Measurements from ENCODE around the gene PJA1.

PJA1 gene

DNA sequence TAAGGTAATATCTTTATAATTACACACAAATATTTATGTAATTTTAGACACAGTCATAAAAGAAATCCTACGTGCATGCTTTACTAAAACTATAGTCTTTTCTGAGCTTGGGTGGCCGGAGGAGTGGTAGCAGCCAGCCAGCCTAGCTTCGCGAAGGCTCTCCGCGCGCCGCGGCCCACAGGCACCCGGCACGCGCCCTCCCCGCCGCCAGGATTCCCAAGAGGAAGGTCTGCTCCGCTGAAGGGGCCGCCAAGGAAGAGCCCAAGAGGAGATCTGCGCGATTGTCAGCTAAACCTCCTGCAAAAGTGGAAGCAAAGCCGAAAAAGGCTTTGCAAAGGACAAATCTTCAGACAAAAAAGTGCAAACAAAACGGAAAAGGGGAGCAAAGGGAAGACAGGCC is 8.7 kb upstream of the PJA1 start:
- TF ChIP-seq, protein P1, sequence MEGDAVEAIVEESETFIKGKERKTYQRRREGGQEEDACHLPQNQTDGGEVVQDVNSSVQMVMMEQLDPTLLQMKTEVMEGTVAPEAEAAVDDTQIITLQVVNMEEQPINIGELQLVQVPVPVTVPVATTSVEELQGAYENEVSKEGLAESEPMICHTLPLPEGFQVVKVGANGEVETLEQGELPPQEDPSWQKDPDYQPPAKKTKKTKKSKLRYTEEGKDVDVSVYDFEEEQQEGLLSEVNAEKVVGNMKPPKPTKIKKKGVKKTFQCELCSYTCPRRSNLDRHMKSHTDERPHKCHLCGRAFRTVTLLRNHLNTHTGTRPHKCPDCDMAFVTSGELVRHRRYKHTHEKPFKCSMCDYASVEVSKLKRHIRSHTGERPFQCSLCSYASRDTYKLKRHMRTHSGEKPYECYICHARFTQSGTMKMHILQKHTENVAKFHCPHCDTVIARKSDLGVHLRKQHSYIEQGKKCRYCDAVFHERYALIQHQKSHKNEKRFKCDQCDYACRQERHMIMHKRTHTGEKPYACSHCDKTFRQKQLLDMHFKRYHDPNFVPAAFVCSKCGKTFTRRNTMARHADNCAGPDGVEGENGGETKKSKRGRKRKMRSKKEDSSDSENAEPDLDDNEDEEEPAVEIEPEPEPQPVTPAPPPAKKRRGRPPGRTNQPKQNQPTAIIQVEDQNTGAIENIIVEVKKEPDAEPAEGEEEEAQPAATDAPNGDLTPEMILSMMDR (conservative IDR thresholded peaks at IDR 0.05; ENCODE audit: low read depth, low read length), result no peak
- no peak for DNase-seq (ENCODE audit: low read depth)
- H3K4me3 ChIP-seq (ENCODE audit: low read length), result no peak overlapping the region

DNA sequence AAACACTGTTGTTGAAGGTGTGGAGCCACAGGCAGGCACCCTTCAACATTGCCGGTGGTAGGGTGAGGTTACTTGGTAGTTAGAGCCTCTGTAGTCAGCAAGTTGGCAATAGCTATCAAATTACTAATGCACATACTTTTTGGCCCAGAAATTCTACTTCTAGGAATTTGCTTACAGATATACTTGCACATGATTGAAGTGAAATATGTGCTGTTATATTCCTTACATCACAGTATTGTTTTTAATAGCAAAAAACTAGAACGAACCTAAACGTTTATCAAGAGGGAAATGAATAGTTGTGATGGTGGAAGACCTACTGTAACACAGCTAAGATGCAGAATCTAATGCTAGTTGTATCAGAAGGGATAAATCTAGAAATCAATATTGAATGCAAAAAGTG is 7.7 kb upstream of the PJA1 start:
- TF ChIP-seq, protein P1 (conservative IDR thresholded peaks at IDR 0.05; ENCODE audit: low read depth, low read length), result no peak
- no peak for DNase-seq (ENCODE audit: low read depth)
- no peak overlapping the region for H3K4me3 ChIP-seq (ENCODE audit: low read length)

DNA sequence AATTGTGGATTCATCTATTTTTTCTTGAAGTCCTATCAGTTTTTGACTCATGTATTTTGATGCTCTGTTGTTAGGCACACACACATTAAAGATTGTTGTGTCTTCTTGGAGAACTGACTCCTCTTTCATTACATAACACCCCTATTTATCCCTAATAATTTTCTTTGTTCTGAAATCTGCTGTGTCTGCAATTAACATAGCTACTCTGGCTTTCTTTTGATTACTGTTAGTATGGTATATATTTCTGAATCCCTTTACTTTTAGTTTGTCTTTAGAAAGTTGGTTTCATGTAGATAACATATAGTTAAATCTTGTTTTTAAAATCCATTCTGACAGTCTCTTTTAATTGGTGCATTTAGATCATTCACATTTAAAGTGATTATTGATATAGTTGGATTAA is 5.1 kb upstream of the PJA1 start:
- no peak overlapping the region for H3K4me3 ChIP-seq (ENCODE audit: low read length)
- TF ChIP-seq, protein P1 (conservative IDR thresholded peaks at IDR 0.05; ENCODE audit: low read depth, low read length), result no peak
- no peak for DNase-seq (ENCODE audit: low read depth)

DNA sequence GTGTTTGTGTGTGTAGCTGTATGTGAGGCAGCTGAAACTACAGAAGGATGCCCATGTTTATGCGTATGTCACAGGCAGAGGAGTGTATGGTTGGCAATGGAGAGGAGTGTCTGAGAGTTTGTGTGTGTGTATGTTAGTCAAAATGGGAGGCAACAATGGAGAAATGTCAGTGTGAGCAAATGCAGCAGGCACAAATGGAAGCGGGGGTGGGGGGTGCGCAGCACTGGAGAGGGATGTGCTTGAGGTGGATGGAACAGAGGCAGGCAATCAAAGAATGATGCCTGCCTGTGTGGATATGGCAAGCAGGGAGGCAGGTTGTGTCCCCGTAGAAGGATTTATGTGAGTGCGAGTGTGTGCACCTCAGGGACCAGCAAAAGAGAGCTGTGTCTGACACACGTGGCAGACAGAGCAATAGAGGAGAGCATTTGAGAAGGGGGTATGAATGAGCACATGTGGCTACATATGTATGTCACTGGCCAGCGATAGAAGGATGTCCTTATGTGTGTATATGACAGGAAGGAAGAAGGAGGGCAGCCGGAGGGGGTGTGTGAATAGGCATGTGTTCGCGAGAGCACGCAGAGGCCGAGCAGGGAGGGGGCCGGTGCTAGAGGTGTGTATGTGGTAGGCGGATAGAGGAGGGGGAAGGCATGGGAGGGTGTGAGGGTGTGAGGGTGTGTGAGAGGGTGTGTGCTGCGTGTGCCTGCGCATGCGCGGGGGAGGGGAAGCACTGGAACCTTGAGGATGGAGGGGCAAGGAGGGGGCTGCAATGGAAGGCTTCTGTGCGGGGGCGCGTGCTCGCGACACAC is 1.1 kb downstream of the PJA1 start:
- no peak for DNase-seq (ENCODE audit: low read depth)
- peak overlapping the region; percentile 69 for H3K4me3 ChIP-seq (ENCODE audit: low read length)
- TF ChIP-seq, protein P1 (conservative IDR thresholded peaks at IDR 0.05; ENCODE audit: low read depth, low read length), result no peak

DNA sequence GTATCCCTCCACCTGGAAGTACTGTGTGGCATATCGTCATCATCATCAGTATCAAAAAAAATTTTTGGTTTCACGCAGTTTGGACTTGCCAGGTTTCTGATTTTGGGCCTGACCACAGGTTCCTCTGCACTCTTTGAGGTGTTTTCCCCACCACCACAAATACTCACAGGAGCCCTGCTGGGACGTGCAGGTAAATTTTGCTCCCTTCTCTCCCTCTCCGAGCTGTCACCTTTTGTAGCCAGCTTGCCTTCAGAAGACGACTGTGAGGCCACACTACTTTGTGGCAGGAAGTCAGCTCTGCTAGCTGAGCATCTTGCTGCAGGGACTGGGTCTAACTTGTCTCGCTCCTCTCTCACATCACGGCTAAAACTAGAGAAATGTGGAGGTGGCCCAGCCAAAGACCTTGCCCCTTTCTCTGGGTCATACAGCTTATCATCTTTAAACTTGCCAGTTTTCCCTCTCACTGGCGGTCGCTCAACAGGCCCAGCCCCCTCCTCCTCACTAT is 2.8 kb downstream of the PJA1 start:
- TF ChIP-seq, protein P1 (conservative IDR thresholded peaks at IDR 0.05; ENCODE audit: low read depth, low read length), result no peak
- H3K4me3 ChIP-seq (ENCODE audit: low read length), result no peak overlapping the region
- no peak for DNase-seq (ENCODE audit: low read depth)

DNA sequence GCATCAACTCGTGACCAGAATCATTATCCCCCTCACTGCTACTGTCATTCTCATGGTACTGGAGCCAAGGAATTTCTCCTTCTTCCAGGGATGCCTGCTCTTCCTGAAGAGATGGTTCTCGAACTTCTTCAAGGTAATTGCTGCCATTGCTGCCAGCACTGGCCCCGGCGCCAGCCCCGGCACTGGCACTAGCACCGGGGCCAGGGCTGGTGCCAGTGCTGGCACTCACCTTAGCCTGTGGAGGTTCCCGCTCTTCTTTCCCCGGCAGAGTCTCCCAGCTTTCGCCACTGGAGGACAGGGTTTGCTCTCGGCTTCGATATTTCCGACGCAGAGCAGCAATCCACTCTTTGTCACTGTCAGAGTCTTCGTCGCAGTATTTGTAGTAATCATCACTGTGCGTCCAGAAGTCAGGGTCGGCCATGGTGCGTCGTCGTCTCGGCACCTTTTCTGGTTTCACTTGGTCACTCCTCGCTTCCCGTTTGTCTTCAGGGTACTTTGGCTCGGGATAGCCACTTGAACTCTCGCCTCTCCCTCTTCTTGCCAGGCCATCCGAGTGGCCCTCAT is 3.4 kb downstream of the PJA1 start:
- no peak overlapping the region for H3K4me3 ChIP-seq (ENCODE audit: low read length)
- no peak for DNase-seq (ENCODE audit: low read depth)
- TF ChIP-seq, protein P1 (conservative IDR thresholded peaks at IDR 0.05; ENCODE audit: low read depth, low read length), result no peak

DNA sequence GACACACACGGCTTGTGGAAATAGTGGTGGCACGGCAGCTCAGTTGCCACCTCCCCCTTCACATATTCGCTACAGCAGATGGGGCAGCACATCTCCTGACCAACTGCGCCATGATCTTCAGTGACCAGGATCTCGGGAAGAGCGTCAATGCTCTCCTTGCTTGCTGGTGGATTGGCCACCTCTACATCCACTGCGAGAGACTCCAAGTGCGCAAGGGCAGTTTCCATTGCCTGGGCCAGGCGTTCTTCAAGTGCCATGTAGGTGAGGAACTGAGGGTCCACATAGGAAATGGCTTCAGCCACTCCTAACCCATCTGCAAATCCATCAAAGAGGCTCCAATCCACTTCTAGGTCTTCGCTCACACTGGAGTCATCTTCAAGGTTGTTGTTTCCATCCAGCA is 3.9 kb downstream of the PJA1 start:
- DNase-seq (ENCODE audit: low read depth), result no peak

More for the DNA sequence above, 3.9 kb downstream of the PJA1 start:
- H3K4me3 ChIP-seq (ENCODE audit: low read length), result no peak overlapping the region
- TF ChIP-seq, protein P1 (conservative IDR thresholded peaks at IDR 0.05; ENCODE audit: low read depth, low read length), result no peak
